ENCODE results near the gene NTMT2. TPM values are rescaled to one million over a fixed set of nuclear protein-coding genes. Genes with fewer than 3 reads are reported as not detected.

NTMT2 gene
- polyA plus RNA-seq, 1 donor (not counting 4 experiments of a cell fraction or from before 2014, with no cell fraction given), result not detected

- no peaks in the 10 kb centered on the region for H3K9me3 ChIP-seq (ENCODE audit: control insufficient read depth, low read depth, low read length)
- H3K27ac ChIP-seq (ENCODE audit: control insufficient read depth, insufficient read depth, low read length), result no peak overlapping the region
- no peak overlapping the region for H3K9ac ChIP-seq (ENCODE audit: control insufficient read depth, extremely low read depth, insufficient read depth, low read length)
- TF ChIP-seq CTCF (optimal IDR thresholded peaks at IDR 0.05 in 1 of 3, IDR thresholded peaks at IDR 0.05 in 1 of 3, conservative IDR thresholded peaks at IDR 0.05 in 1 of 3; ENCODE audit: extremely low read depth in 1 of 3, insufficient read depth in 2 of 3, low read length in 3 of 3) (no peak), EZH2 (IDR thresholded peaks at IDR 0.05; ENCODE audit: low read length) (no peak)
- H3K36me3 ChIP-seq (ENCODE audit: control insufficient read depth in 2 of 2, extremely low read depth in 1 of 2, insufficient read depth in 2 of 2, low read length in 2 of 2), result no peaks in the 10 kb centered on the region
- no peak overlapping the region for H2AFZ ChIP-seq (ENCODE audit: control insufficient read depth, low read length)
- no peaks in the 10 kb centered on the region for H3K27me3 ChIP-seq (ENCODE audit: control insufficient read depth, extremely low read depth, insufficient read depth, low read length)
- no peaks in the 10 kb centered on the region for H3K4me1 ChIP-seq (ENCODE audit: control insufficient read depth, extremely low read depth, insufficient read depth, low read length)
- no peaks in the 10 kb centered on the region for H4K20me1 ChIP-seq (ENCODE audit: control insufficient read depth, extremely low read depth, insufficient read depth, low read length)
- FAIRE-seq (no peak), DNase-seq (ENCODE audit: low read depth, low spot score) (no peak)
- no peak overlapping the region for H3K4me2 ChIP-seq (ENCODE audit: control insufficient read depth, extremely low read depth, insufficient read depth, low read depth, low read length)
- dilution Hi-C loops (cut with MboI; ENCODE audit: extremely low pct_ligation_motif_present, low sequenced_read_pairs), result no loop called here
- H3K4me3 ChIP-seq (ENCODE audit: control insufficient read depth in 2 of 3, extremely low read depth in 1 of 3, insufficient read depth in 2 of 3, low read depth in 1 of 3, low read length in 3 of 3), result no peak overlapping the region
- no peaks in the 10 kb centered on the region for H3K9me1 ChIP-seq (ENCODE audit: control insufficient read depth, extremely low read depth, insufficient read depth, low read length)
- H3K79me2 ChIP-seq (ENCODE audit: control insufficient read depth, insufficient read depth, low read length), result no peaks in the 10 kb centered on the region
Observed at GRCh38 chr1:170218257-170218650, 72.5 kb downstream of the NTMT2 start.

Small RNAs within 50 kb of the gene (small RNA-seq; reads per million reads assigned to genes)
- 0 reads per million in 3 experiments for gene MIR3119-2 (ENCODE audit: insufficient read length in 3 of 3, low read depth in 3 of 3, low replicate concordance in 1 of 3)

Other genes starting within 250 kb of the NTMT2 start
- gene KIFAP3, start 71.3 kb upstream of the NTMT2 start, polyA plus RNA-seq, result 14.5 to 25.2 TPM (median 20.5 TPM) in 3 replicates